GM21515 (cell line): Measurements from ENCODE around the gene ZFHX2.

Source experiments
- ATAC-seq: cut with Tn5 transposase; IDR thresholded peaks from one replicate; pipeline ENCODE4 v1.9.1; 2021; ENCODE audit not compliant: unreplicated experiment

ZFHX2 gene

DNA sequence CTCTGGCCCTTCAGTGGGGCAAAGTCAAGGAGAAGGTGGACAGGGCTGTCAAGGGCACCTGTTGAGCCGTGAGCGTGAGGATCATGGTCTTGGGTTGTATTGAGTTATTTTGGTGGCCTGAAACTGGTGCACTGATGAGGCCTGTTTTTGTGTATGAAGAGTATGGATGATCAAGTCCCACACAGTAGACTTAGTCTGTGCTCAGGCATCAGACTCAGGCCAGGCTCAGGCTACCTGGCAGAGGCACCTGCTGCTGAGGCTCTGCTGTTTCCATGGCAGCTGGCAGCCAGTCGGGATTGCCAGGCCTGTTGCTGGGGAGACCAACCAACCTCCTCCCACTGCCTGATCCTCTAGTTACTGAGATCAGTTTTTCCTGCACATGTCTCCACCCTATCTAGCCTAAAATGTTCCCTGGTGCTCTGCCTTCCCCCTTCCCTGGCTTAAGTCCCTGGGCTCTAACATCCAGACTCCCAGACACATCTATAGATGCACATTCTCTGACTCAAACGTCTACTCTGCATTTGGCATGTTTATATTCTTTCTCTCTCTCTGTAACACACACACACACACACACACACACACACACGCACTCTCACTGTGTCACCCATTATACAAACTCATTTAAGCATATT lies 21.9 kb upstream of the ZFHX2 start:
- no peak for ATAC-seq

- no peak for ATAC-seq
These were observed 21.3 kb upstream of the ZFHX2 start for GRCh38 chr14:23572836-23573235.

DNA sequence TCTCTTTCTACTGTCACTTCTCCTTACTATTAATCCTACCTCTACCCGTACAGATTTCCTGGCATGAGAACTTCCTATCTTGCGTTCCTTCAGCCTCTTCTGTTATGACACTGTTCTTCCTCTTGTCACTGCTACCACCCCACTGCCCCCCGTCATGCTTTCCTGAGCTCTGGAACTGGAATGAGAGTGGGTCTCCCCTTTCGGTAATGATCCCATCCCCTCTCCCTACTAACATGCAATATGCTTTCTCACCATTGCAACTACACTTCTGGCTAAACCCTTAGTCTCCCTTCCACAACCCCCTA lies 20.9 kb upstream of the ZFHX2 start:
- ATAC-seq = no peak

- no peak for ATAC-seq
These were observed 20.3 kb upstream of the ZFHX2 start for GRCh38 chr14:23571701-23572523.

GRCh38 chr14:23570806-23571483 lies 19.4 kb upstream of the ZFHX2 start:
- no peak for ATAC-seq

GRCh38 chr14:23569443-23570151 lies 18.0 kb upstream of the ZFHX2 start:
- ATAC-seq = no peak

DNA sequence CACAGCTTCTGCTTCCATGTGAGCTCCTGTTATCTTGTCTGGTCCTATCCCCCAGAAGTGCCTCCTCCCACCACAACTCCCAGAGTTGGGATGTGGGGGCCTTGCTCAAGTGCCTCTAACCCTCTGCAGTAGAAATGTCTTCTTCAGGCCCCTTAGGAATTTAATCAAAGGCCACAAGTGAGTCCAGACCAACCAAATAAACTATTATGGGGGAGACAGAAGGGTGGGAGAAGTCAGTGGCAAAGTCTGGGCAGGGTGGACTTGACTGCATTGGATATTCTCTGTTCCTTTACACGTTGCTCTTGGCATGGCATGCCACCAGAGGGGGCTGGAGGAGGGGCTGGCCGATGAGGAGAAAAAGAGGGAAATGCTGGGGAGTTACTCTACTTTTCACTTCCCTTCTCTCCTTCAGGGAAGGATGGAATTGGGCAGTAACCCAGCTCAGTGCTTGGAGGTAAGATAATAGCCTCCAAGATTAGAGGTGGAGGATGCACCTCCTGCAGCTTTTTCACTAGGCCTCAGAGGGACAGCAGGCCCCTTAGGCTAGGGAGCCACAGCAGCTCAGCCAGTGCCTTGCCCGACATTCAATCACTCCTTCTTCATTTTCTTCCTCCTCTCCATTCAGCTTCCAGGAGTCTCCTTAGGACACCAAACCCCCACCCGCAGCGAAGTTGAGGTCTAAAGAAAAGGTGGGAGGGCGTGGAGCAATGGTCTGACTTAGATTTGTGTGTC lies 17.2 kb upstream of the ZFHX2 start:
- no peak for ATAC-seq

- no peak for ATAC-seq
These were observed 16.5 kb upstream of the ZFHX2 start for GRCh38 chr14:23568021-23568599.

DNA sequence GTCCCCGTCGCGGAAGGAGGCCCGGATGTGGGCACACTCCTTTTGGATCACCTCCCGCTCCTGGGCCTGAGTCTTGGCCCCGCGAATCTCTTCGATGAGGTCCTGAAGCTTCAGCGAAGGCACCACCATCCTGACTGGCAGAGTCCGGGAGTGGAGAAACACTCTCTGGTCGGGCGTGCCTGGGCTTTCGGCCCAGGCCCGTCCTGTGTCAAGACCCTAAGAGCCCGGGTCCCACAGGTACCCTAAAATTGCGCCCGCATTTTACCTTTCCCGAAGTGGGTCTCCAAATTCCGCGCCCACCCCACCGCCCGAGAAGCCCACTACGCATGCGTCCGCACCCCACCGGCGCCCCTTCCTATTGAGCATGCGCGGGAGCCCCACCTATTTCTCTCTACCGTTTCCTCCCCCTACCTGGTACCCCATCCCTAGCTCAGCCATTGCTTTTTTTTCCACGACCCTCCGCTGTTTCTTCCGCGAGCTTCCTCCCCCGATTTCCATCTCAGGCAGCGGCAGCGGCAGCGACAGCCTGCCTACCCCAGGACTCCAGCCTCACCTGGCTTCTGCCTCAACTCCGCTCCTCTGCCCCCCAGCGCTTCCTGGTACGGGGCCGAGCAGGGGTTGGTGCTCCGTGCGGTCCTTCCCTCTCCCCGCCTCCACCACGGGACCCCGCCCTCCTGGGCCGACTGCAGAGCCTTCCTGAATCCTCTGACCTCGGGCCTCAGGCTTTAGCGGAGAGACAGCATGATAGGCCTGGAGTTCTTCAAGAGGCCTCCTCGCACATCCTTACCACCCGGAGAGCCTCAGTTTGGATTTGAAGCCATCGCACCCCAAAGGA lies 15.8 kb upstream of the ZFHX2 start, which contains the start of gene AP1G2:
Gene AP1G2 (minus strand): TSS at position 606 of the 835 bp plus-strand sequence. CDS start 477 bp downstream, at position 129.
- peak; percentile 83 for ATAC-seq

DNA sequence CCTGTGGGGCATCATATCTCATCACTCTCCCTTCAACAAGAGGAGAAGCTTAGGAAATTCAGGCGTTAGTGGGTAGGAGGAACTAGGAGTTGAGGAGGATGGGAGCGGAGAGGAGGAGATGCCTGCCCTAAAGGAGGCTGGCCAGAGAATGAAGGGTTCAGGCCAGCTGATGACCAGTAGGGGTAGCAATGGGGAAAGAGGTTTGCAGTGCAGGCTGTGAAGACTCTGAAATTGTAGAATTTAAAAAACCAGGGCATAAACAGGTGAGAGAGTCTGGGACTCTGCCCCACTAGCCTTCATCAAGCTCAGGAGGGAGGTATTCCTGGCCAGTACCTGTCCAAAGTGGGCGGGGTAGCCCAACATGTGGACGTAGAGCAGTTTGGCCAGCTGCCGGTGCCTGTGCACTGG lies 15.2 kb upstream of the ZFHX2 start:
- no peak for ATAC-seq

- no peak for ATAC-seq
These were observed 14.7 kb upstream of the ZFHX2 start for GRCh38 chr14:23566112-23566777.

- no peak for ATAC-seq
These were observed 14.1 kb upstream of the ZFHX2 start for GRCh38 chr14:23565626-23566025.

DNA sequence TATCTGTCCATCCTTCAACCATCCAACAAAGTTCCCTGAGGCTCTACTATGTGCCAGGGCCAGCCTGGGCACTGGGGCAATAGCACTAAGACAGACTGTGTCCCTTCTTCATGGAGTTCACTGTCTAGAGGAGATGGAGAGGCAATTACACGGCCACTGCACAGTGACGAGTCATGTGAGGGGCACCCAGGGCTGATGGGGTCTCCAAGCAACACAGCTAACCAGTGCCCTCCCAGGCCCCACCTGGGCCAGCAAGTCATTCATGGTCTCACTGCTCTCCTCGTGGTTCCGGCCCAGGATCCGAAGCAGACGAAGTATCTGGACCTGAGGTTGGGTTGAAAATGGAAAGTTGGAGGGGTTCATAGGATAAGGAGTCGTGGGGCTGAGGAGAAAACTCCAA lies 13.3 kb upstream of the ZFHX2 start:
- no peak for ATAC-seq

GRCh38 chr14:23564181-23564812 lies 12.7 kb upstream of the ZFHX2 start:
- no peak for ATAC-seq

GRCh38 chr14:23563473-23564180 lies 12.1 kb upstream of the ZFHX2 start:
- no peak for ATAC-seq

- no peak for ATAC-seq
These were observed 11.4 kb upstream of the ZFHX2 start for GRCh38 chr14:23562822-23563472.
